K562 (cell line): ENCODE results near the gene IRX5. TPM values are rescaled to one million over a fixed set of nuclear protein-coding genes. Genes with fewer than 3 reads are reported as not detected.

ENCODE experiments used
- ATAC-seq: fragments of 200-7000 bp; cut with Tn5 transposase; 3 replicates; pipeline ENCODE4 v1.9.1; 2020; ENCODE audit warnings: moderate library complexity
- BruUV-seq: library from RNA; stranded (reverse); fragments of 400-500 nt; replicated peaks from 2 replicates; lab custom pipeline; 2021; lab: Mats Ljungman, UMichigan
- CTCF ChIA-PET: fragments of 300-600 bp; formaldehyde crosslinking; extraction: SDS; loops from one replicate; lab custom pipeline; 2021; ENCODE audit warnings: low intra/inter-chr PET ratio; lab: Yijun Ruan, JAX
- POLR2A ChIA-PET: fragments of 300-600, 350-650 bp; sonication (Branson Sonifier 250); formaldehyde crosslinking; extraction: SDS; loops from one replicate; lab custom pipeline; 2021; ENCODE audit warnings: antibody characterized with exemption, inconsistent platforms; lab: Yijun Ruan, JAX
- DNase-seq, 4 experiments: peaks; one replicate each; pipeline versions ENCODE4 v3.0.0 to v3.0.0-alpha.2; 2011 to 2018; ENCODE audit warnings: low spot score in 3 of 4, mixed read lengths in 3 of 4; ENCODE audit errors: extremely low read depth in 1 of 4
- FAIRE-seq: peaks from 2 replicates; lab custom pipeline; 2011; peaks lifted over from hg19 to GRCh38; lab: Jason Lieb, UNC
- H2AFZ ChIP-seq: 2 replicates; pipeline ENCODE4 v1.6.0; 2011; ENCODE audit warnings: low read depth, low read length, control low read depth, inconsistent platforms
- H3K27ac ChIP-seq: fragments of 200-600 bp; 3 replicates; pipeline ENCODE4 v1.8.0; 2011; ENCODE audit warnings: low read depth, mild to moderate bottlenecking, control low read depth, inconsistent platforms, low read length, moderate library complexity, mixed read lengths; ENCODE audit errors: extremely low read depth
- H3K27me3 ChIP-seq, 2 experiments: fragments of 300-600 bp in 1 of 2; 2 replicates in 1 of 2; 3 replicates in 1 of 2; pipeline versions ENCODE4 v1.6.0 to v1.8.0; 2011; ENCODE audit warnings: inconsistent platforms in 2 of 2, low read length in 2 of 2, mild to moderate bottlenecking in 1 of 2, mixed read lengths in 1 of 2, moderate library complexity in 1 of 2; ENCODE audit not compliant: control insufficient read depth in 2 of 2, insufficient read depth in 2 of 2
- H3K36me3 ChIP-seq: fragments of 300-600 bp; 3 replicates; pipeline ENCODE4 v1.8.0; 2011; ENCODE audit warnings: mild to moderate bottlenecking, low read length, inconsistent platforms; ENCODE audit not compliant: control insufficient read depth, insufficient read depth
- H3K4me1 ChIP-seq, 2 experiments: fragments of 200-600 bp in 1 of 2; replicated peaks in 1 of 2; 2 replicates in 1 of 2; 3 replicates in 1 of 2; pipeline versions ENCODE4 v1.5.1 to v1.8.0; 2011; ENCODE audit warnings: inconsistent platforms in 2 of 2, low read length in 2 of 2, mild to moderate bottlenecking in 1 of 2, mixed read lengths in 1 of 2, moderate library complexity in 1 of 2; ENCODE audit not compliant: control insufficient read depth in 2 of 2, insufficient read depth in 2 of 2
- H3K4me2 ChIP-seq: 2 replicates; pipeline ENCODE4 v1.6.1; 2011; ENCODE audit warnings: low read length, control low read depth, inconsistent platforms, mixed read lengths; ENCODE audit not compliant: insufficient read depth
- H3K4me3 ChIP-seq: fragments of 200-600 bp; sonication (generic), shearing (Covaris generic); 2 replicates; pipeline ENCODE4 v1.5.1; 2016; ENCODE audit warnings: control low read depth, inconsistent platforms
- H3K79me2 ChIP-seq: fragments of 200-600 bp; 3 replicates; pipeline ENCODE4 v1.8.0; 2011; ENCODE audit warnings: low read length, inconsistent platforms; ENCODE audit not compliant: control insufficient read depth, insufficient read depth
- H3K9ac ChIP-seq, 2 experiments: 2 replicates each; pipeline versions ENCODE4 v1.6.0 to v1.6.1; 2011; ENCODE audit warnings: low read depth in 2 of 2, low read length in 2 of 2, control low read depth in 1 of 2, inconsistent platforms in 1 of 2, mild to moderate bottlenecking in 1 of 2, mixed read lengths in 1 of 2; ENCODE audit not compliant: insufficient read depth in 1 of 2
- H3K9me1 ChIP-seq: one replicate; pipeline ENCODE4 v1.6.0; 2011; ENCODE audit warnings: inconsistent platforms, mild to moderate bottlenecking, low read length, moderate library complexity; ENCODE audit not compliant: control insufficient read depth, insufficient read depth
- H3K9me3 ChIP-seq: replicated peaks from 2 replicates; pipeline ENCODE4 v1.5.1; 2011; ENCODE audit warnings: low read depth, low read length, inconsistent platforms; ENCODE audit not compliant: control insufficient read depth, insufficient read depth
- H4K20me1 ChIP-seq: replicated peaks from 2 replicates; pipeline ENCODE4 v1.6.1; 2011; ENCODE audit warnings: low read length, inconsistent platforms, mixed read lengths; ENCODE audit not compliant: control insufficient read depth, insufficient read depth
- ATF1 ChIP-seq, 2 experiments: fragments of 450-650 bp in 1 of 2; IDR thresholded peaks; 2 replicates each; pipeline ENCODE4 v1.6.1; 2016; ENCODE audit warnings: missing compliant biosample characterization in 1 of 2, missing genetic modification characterization in 1 of 2
- ATF7 ChIP-seq: fragments of 450-650 bp; IDR thresholded peaks from 2 replicates; pipeline ENCODE4 v1.7.1; 2014; ENCODE audit warnings: mild to moderate bottlenecking, moderate library complexity
- EP300 ChIP-seq: IDR thresholded peaks from 2 replicates; pipeline ENCODE4 v1.6.1; 2012; ENCODE audit warnings: low read length, improper control_type of control experiment
- NCOR1 ChIP-seq: fragments of 450-650 bp; IDR thresholded peaks from 2 replicates; pipeline ENCODE4 v1.6.1; 2016; ENCODE audit warnings: mild to moderate bottlenecking, moderate library complexity
- NR3C1 ChIP-seq: sonication (generic); formaldehyde crosslinking; IDR thresholded peaks from 2 replicates; pipeline ENCODE4 v1.8.1; 2022; ENCODE audit warnings: missing genetic modification reagents
- POLR2AphosphoS5 ChIP-seq: IDR thresholded peaks from 2 replicates; pipeline ENCODE4 v1.6.1; 2011; ENCODE audit warnings: mild to moderate bottlenecking, low read depth, low read length, moderate library complexity; ENCODE audit not compliant: control insufficient read depth, insufficient read depth
- POLR2H ChIP-seq: IDR thresholded peaks from 2 replicates; pipeline ENCODE4 v1.6.1; 2016; ENCODE audit warnings: missing genetic modification characterization, low read depth, mild to moderate bottlenecking, control low read depth, missing compliant biosample characterization, moderate library complexity
- RAD21 ChIP-seq, 2 experiments: fragments of 250-450 bp in 1 of 2; fragments of 450-650 bp in 1 of 2; sonication (Bioruptor Pico) in 1 of 2; formaldehyde crosslinking in 1 of 2; IDR thresholded peaks in 1 of 2; conservative IDR thresholded peaks in 1 of 2; 2 replicates each; pipeline versions ENCODE4 v1.4.0 to v1.8.0; 2020 to 2022; ENCODE audit warnings: mild to moderate bottlenecking in 2 of 2, moderate library complexity in 1 of 2
- RBM15 ChIP-seq: fragments of 200-400 bp; formaldehyde crosslinking; IDR thresholded peaks from 2 replicates; pipeline ENCODE4 v1.6.1; 2018; ENCODE audit warnings: mild to moderate bottlenecking, low read length, moderate library complexity; ENCODE audit not compliant: insufficient read depth
- SAFB2 ChIP-seq: fragments of 200-400 bp; formaldehyde crosslinking; IDR thresholded peaks from 2 replicates; pipeline ENCODE4 v1.6.1; 2018; ENCODE audit warnings: borderline replicate concordance, low read length, low read depth, moderate library complexity; ENCODE audit not compliant: severe bottlenecking
- SMARCA5 ChIP-seq: fragments of 450-650 bp; IDR thresholded peaks from 2 replicates; pipeline ENCODE4 v1.6.1; 2016
- TAL1 ChIP-seq: fragments of 450-650 bp; IDR thresholded peaks from 2 replicates; pipeline ENCODE4 v1.6.1; 2016; ENCODE audit warnings: mild to moderate bottlenecking
- TEAD1 ChIP-seq, 2 experiments: fragments of 450-650 bp in 1 of 2; sonication (generic) in 1 of 2; formaldehyde crosslinking; IDR thresholded peaks; 2 replicates each; pipeline versions ENCODE4 v1.4.0 to v1.8.0; 2020 to 2022; ENCODE audit warnings: mild to moderate bottlenecking in 2 of 2, missing genetic modification reagents in 1 of 2
- WHSC1 ChIP-seq: IDR thresholded peaks from one replicate; pipeline ENCODE4 v1.6.1; 2012; ENCODE audit warnings: low read length, control low read depth, inconsistent platforms
- WGBS: fragments of 100-300 bp; shearing (Covaris generic); methylation state at CpG from one replicate; pipeline ENCODE4 v1.1.6; 2016; ENCODE audit warnings: low coverage, mixed read lengths; ENCODE audit not compliant: insufficient coverage; ENCODE audit errors: missing lambda C conversion rate; 5-methylcytosine and 5-hydroxymethylcytosine counted together
- in situ Hi-C: fragments of 300-500 bp; cut with MboI; formaldehyde crosslinking; loops from 4 replicates; pipeline ENCODE4 v1.15.0; 2018; ENCODE audit warnings: inconsistent platforms, mixed read lengths
- intact Hi-C: fragments of 100-400 bp; cut with micrococcal nuclease; formaldehyde crosslinking; loops from 2 replicates; pipeline ENCODE4 v1.14.2; 2022
- polyA plus RNA-seq, 8 experiments: library from polyadenylated mRNA; depleted of rRNA in 4 of 8; stranded (reverse) in 5 of 8; unstranded in 3 of 8; fragments of >200 nt; fragmentation: Nextera tagmentation in 2 of 8; fragmentation: Illumina TruSeq in 1 of 8; extraction: Ambion mirVana in 2 of 8; extraction: Trizol in 1 of 8; gene quantifications; 2 replicates each; pipeline versions ENCODE4 v1.2.1 to v1.2.3, GENCODE V29; 2011 to 2014; ENCODE audit warnings: inconsistent platforms in 1 of 8, missing spikeins in 1 of 8
- total RNA-seq, 7 experiments: library from RNA; depleted of rRNA in 6 of 7; stranded (reverse); fragments of >200 nt in 6 of 7; fragmentation: Illumina TruSeq in 2 of 7; extraction: Trizol in 2 of 7; gene quantifications; 2 replicates each; pipeline versions ENCODE4 v1.2.1 to v1.2.3, GENCODE V29; 2011 to 2021; ENCODE audit warnings: low replicate concordance in 1 of 7

Gene IRX5
- total and polyA plus RNA-seq, 9 of the 15 experiments (the other 6 are each of a cell fraction or from before 2014, with no cell fraction given): 0.20 to 4.2 (median 0.94) TPM

DNA sequence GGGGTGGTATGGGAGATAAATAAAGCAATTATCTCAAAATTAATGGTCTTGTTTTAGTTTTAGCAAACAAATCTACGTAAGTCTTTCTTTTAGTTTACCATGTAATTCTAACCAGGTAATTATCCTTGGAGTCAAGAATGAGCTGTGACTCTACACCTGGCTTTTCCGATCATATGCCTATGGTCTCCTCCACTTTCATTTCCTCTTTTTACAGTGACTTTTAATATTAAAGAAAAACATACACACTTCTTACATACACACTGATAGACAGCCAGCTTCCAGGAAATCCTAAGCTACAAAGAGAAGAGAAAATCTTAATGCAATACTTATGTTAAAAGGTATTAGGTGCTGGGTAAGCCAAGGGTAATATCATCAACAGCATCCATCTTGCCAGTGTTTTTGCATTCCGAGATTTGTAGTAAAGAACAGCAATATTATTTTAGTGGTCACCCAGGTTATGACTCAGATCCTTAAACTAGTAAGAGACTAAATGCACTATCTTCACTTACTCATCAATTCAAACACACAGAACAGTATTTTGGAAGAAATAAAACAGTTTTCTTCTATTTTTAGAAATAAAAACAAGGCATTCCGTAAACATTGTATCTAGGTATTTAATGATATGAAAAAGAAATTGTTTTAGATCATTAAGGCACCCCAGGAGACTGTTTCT is 4.4 kb upstream of the IRX5 start:
- no peak for ATAC-seq
- in situ Hi-C loops (no loop called here), intact Hi-C loops (no loop called here)
- no peak overlapping the region for H2AFZ ChIP-seq
- H3K79me2 ChIP-seq: peaks cover 40% of the 10 kb centered on the region
- H3K4me3 ChIP-seq: no peak overlapping the region
- no peak for DNase-seq
- TF ChIP-seq RBM15: no peak
- H3K9me1 ChIP-seq: no peaks in the 10 kb centered on the region
- H3K9ac ChIP-seq: peak overlapping the region in 1 of 2 experiments; percentile 10; a peak in 1 of 4 replicates
- no peak for FAIRE-seq
- 53% methylated on average over 4 of the region's 4 CpGs for WGBS
- H3K9me3 ChIP-seq: no peaks in the 10 kb centered on the region
- no peak overlapping the region for H3K4me2 ChIP-seq
- peaks cover 5% of the 10 kb centered on the region; the same call in 1 of the 2 replicates for H4K20me1 ChIP-seq
- CTCF ChIA-PET: no interaction called here
- no TSS peak for BruUV-seq
- peaks cover 16% of the 10 kb centered on the region; the same call in 1 of the 3 replicates for H3K36me3 ChIP-seq
- POLR2A ChIA-PET: interaction anchor here (1.3 kb wide), 1 partner anchor 11 kb away, joined by 3 read pairs; no protein-coding TSS in a partner anchor
- H3K27me3 ChIP-seq: no peaks in the 10 kb centered on the region
- H3K4me1 ChIP-seq: peaks cover 22 to 28% of the 10 kb centered on the region in 2 experiments
- H3K27ac ChIP-seq: no peak overlapping the region

- DNase-seq (peak in 2 of 4 experiments; percentile 22), FAIRE-seq (peak; percentile 67), ATAC-seq (no peak)
- POLR2A ChIA-PET: interaction anchor here (0.6 to 1.3 kb wide), 6 partner anchors 11 to 1828 kb away, joined by 3 to 5 read pairs (median 3); no protein-coding TSS in a partner anchor
- Histone ChIP-seq H3K36me3 (peaks cover 9% of the 10 kb centered on the region; the same call in 1 of the 3 replicates), H3K4me1 (peaks cover 26 to 37% of the 10 kb centered on the region in 2 experiments), H2AFZ (peak overlapping the region; percentile 93; the same call in 1 of the 2 replicates), H3K9ac (peak overlapping the region; percentile 59 to 85; a peak in 3 of 4 replicates), H4K20me1 (peaks cover 5% of the 10 kb centered on the region; the same call in 1 of the 2 replicates), H3K27ac (peak overlapping the region; percentile 96), H3K79me2 (peaks cover 46% of the 10 kb centered on the region), H3K27me3 (no peaks in the 10 kb centered on the region), H3K4me2 (peak overlapping the region; percentile 94), H3K9me3 (no peaks in the 10 kb centered on the region), H3K4me3 (peak overlapping the region; percentile 80), H3K9me1 (no peaks in the 10 kb centered on the region)
- WGBS: 5% methylated on average over 13 of the region's 13 CpGs
- CTCF ChIA-PET: no interaction called here
- BruUV-seq: TSS peak; percentile 38
- in situ Hi-C loops: no loop called here
- intact Hi-C loops: no loop called here
- TF ChIP-seq SMARCA5: no peak
- no peak for TF ChIP-seq ATF1 (CRISPR knock-in tag; IDR thresholded peaks at IDR 0.05)
- no peak for TF ChIP-seq ATF1 (tag; IDR thresholded peaks at IDR 0.05)
- TF ChIP-seq NR3C1: no peak
- TF ChIP-seq EP300: 0 out of 2 replicates have a peak, but pooled peaks have one; percentile 30
- TF ChIP-seq RAD21 (CRISPR knock-in tag; conservative IDR thresholded peaks at IDR 0.05 in 1 of 2, IDR thresholded peaks at IDR 0.05 in 1 of 2): no peak
- TF ChIP-seq POLR2H: no peak
- TF ChIP-seq ATF7: no peak
- no peak for TF ChIP-seq SAFB2
- TF ChIP-seq TEAD1 (CRISPR knock-in tag; IDR thresholded peaks at IDR 0.05): no peak
- peak; percentile 31; the same call in 1 of the 2 replicates for TF ChIP-seq NCOR1
- TF ChIP-seq WHSC1: no peak
- peak; percentile 29; the same call in 1 of the 2 replicates for TF ChIP-seq TAL1
- no peak for TF ChIP-seq POLR2AphosphoS5
Measured at GRCh38 chr16:54927125-54928015, 3.3 kb upstream of the IRX5 start.
